ENCODE results near the gene SH3BGRL3. TPM values are rescaled to one million over a fixed set of nuclear protein-coding genes. Genes with fewer than 3 reads are reported as not detected.
"Not testable (repeated sequence)": the region's sequence is repeated elsewhere in the genome, so short reads cannot be mapped to it uniquely, and the experiment has no call there.

SH3BGRL3 gene
- total RNA-seq, 3 donors from 2014 or later, result 27.5 to 55.7 (median 50.1) TPM

DNA sequence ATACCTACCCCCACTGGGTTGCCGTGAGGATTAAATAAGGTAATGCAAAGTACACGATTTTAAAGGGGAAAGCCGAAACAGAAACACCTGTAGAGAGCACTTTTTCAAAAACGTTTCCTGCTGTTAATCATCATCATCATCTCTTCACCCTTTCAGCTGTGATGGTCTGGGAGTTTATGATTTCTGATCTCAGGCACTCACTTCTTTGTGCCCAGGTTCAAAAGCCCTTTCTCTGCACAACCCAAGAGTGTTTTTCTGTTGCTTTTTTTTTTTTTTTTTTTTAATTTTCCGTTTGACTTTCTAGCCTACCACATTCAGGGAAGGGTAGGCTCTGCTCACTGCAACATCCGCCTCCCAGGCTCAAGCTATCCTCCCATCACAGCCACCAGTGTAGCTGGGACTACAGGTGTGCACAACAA, 27.5 kb downstream of the SH3BGRL3 start:
- Histone ChIP-seq H3K27me3 (no peaks in the 10 kb centered on the region), H3K27ac (peak overlapping the region in 1 of 2 donors; percentile 56), H3K36me3 (no peaks in the 10 kb centered on the region), H3K4me3 (peak overlapping the region in 2 of 3 donors; percentile 77 to 84), H3K9me3 (no peaks in the 10 kb centered on the region), H3K4me1 (peaks cover 0 to 8% of the 10 kb centered on the region in 2 donors)
- no peak for DNase-seq (ENCODE audit: low spot score in 2 of 2)
- TF ChIP-seq POLR2A (IDR thresholded peaks at IDR 0.05) (no peak), POLR2AphosphoS5 (IDR thresholded peaks at IDR 0.05) (no peak)
- TF ChIP-seq, protein P1, sequence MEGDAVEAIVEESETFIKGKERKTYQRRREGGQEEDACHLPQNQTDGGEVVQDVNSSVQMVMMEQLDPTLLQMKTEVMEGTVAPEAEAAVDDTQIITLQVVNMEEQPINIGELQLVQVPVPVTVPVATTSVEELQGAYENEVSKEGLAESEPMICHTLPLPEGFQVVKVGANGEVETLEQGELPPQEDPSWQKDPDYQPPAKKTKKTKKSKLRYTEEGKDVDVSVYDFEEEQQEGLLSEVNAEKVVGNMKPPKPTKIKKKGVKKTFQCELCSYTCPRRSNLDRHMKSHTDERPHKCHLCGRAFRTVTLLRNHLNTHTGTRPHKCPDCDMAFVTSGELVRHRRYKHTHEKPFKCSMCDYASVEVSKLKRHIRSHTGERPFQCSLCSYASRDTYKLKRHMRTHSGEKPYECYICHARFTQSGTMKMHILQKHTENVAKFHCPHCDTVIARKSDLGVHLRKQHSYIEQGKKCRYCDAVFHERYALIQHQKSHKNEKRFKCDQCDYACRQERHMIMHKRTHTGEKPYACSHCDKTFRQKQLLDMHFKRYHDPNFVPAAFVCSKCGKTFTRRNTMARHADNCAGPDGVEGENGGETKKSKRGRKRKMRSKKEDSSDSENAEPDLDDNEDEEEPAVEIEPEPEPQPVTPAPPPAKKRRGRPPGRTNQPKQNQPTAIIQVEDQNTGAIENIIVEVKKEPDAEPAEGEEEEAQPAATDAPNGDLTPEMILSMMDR (IDR thresholded peaks at IDR 0.05), result no peak
- intact Hi-C loops (cut with DNase I; ENCODE audit: low total_unique reads), result no loop called here

DNA sequence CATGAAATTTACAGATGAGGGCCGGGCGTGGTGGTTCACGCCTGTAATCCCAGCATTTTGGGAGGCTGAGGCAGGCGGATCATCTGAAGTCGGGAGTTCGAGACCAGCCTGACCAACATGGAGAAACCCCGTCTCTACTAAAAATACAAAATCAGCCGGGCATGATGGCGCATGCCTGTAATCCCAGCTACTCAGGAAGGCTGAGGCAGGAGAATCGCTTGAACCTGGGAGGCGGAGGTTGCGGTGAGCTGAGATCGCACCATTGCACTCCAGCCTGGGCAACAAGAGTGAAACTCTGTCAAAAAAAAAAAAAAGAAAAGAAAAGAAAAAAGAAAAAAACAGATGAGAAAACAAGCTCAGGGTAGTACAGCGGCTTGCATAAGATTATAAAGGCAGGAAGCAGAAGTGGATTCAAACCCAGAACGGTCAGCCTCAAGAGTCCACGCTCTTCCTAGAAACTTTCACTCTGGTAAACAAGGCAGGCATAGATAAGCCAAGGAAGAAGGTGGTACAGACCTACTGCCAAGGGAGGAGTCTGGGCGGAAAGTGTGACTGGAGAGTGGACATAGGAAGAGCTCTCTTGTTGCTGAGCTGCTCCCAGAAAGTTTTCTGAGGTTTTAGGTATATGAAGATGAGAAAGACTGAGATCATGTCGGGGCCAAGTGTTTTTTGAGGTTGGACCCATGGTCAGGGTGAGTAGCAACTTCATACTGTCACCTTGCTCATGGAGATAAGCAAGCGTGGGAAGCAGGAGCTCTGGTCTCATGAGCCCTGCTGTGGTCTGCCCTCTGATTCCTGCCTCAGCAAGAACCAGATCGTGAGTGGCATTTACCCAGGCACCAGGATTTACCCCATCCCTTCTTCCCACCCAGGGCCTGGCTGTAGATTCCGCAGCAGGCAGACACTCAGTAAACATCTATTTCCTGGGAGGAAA, 28.3 kb downstream of the SH3BGRL3 start:
- H3K27ac ChIP-seq; H3K9me3 ChIP-seq; intact Hi-C loops (cut with DNase I; ENCODE audit: low total_unique reads); H3K4me3 ChIP-seq; H3K36me3 ChIP-seq; H3K4me1 ChIP-seq; H3K27me3 ChIP-seq; DNase-seq (ENCODE audit: low spot score in 2 of 2): not testable (repeated sequence)

DNA sequence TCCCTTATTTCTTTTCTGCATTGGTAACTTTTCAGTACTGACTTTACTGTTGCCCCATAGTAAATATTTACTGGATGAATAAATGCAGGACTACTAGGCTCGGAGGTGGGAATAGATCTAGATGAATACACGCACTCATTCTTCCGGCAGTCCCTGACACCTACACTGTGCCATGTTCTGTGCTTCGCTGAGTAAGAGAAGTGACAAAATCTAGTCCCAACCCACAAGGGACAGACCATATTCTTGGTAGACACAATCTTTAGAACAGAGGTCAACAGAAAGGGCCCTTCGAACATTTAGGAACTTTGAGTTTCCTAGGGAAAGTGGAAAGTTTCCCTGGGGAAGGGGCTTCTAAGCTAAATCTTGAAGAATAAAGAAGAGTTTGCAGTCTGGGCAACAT, 34.6 kb downstream of the SH3BGRL3 start:
- H3K36me3 ChIP-seq, result no peaks in the 10 kb centered on the region
- no peak overlapping the region for H3K27ac ChIP-seq
- intact Hi-C loops (cut with DNase I; ENCODE audit: low total_unique reads), result no loop called here

DNA sequence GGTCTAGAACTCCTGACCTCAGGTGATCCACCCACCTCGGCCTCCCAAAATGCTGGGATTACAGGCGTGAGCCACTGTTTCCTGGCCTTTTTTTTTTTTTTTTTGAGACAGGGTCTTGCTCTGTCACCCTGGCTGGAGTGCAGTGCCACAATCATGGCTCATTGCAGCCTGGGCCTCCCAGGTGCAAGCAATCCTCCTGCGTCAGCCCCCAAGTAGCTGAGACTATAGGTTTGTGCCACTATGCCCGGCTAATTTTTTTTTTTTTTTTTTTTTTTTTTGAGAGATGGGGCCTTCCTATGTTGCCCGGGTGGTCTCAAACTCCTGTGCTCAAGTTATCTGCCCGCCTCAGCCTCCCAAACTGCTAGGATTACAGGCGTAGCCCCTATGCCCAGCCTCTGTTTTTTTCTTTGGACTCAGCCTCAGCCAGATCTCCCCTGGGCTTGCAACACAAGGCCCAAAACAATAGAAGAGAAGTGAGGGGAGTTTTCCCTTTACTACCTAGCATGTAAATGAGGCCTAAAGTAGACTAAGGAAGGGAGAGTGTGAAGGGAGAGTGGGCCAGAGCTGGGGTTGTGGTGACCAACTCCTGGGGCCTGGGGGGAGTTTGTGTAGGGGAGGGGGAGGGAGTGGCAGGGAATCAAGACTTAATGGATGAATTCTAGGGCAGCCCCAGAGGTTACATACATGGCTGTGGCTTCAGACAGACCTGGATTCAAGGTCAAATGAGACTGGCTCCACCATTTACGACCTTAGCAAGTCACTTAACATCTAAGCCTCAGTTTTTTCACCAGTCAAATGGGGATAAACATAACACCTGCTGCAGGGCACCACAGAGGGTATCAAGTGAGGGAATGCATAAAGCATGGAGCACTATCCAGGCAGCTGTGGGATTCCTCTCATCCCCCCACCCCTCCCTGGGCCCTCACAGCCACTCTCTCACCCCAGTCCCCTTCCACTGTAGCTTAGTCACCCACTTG, 36.3 kb downstream of the SH3BGRL3 start:
- peaks cover 0 to under 1% of the 10 kb centered on the region in 2 donors for H3K4me1 ChIP-seq
- no peaks in the 10 kb centered on the region for H3K9me3 ChIP-seq
- DNase-seq (ENCODE audit: low spot score in 2 of 2), result no peak
- H3K4me3 ChIP-seq, result no peak overlapping the region
- no peak for TF ChIP-seq POLR2A (IDR thresholded peaks at IDR 0.05)
- no peaks in the 10 kb centered on the region for H3K36me3 ChIP-seq
- intact Hi-C loops (cut with DNase I; ENCODE audit: low total_unique reads), result no loop called here
- no peak overlapping the region for H3K27ac ChIP-seq
- no peaks in the 10 kb centered on the region for H3K27me3 ChIP-seq

More for the DNA sequence above, 34.6 kb downstream of the SH3BGRL3 start:
- Histone ChIP-seq H3K27me3 (no peaks in the 10 kb centered on the region), H3K4me3 (no peak overlapping the region), H3K9me3 (no peaks in the 10 kb centered on the region), H3K4me1 (no peaks in the 10 kb centered on the region)
- TF ChIP-seq POLR2A (IDR thresholded peaks at IDR 0.05), result no peak
- no peak for TF ChIP-seq POLR2AphosphoS5 (IDR thresholded peaks at IDR 0.05)
- TF ChIP-seq, protein P1 (IDR thresholded peaks at IDR 0.05), result no peak
- DNase-seq (ENCODE audit: low spot score in 2 of 2), result no peak

DNA sequence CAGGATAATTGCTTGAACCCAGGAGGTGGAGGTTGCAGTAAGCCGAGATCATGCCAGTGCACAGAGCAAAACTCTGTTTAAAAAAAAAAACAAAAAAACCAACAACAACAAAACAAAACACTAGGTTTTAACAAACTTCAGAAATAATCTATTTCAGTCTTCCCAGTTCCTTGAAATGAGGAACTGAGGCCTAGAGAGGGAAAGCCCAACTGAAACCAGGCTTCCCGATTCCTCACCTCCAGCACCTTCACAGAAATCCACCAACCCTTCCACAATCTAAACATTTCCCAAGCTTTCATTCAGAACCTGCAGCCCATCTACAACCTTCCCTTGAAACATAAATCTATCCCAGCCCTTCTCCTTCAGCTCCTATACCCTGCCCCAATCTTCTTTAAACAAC, 37.3 kb downstream of the SH3BGRL3 start:
- intact Hi-C loops (cut with DNase I; ENCODE audit: low total_unique reads), result no loop called here
- no peak overlapping the region for H3K27ac ChIP-seq
- H3K4me1 ChIP-seq, result peaks cover 0 to 4% of the 10 kb centered on the region in 2 donors
- no peak for DNase-seq (ENCODE audit: low spot score in 2 of 2)
- H3K36me3 ChIP-seq, result no peaks in the 10 kb centered on the region
- no peaks in the 10 kb centered on the region for H3K27me3 ChIP-seq
- no peaks in the 10 kb centered on the region for H3K9me3 ChIP-seq
- TF ChIP-seq POLR2A (IDR thresholded peaks at IDR 0.05), result no peak
- no peak for TF ChIP-seq POLR2AphosphoS5 (IDR thresholded peaks at IDR 0.05)
- TF ChIP-seq, protein P1 (IDR thresholded peaks at IDR 0.05), result no peak
- no peak overlapping the region for H3K4me3 ChIP-seq
